ENCODE data around the gene MTCH1. TPM values are rescaled to one million over a fixed set of nuclear protein-coding genes. Genes with fewer than 3 reads are reported as not detected.
A peak's percentile ranks its signal among the peaks of the same experiment; 100 is the strongest.

Gene MTCH1
- total and polyA plus RNA-seq, 9 of the 15 experiments (the other 6 are each of a cell fraction or from before 2014, with no cell fraction given) = 7.9 to 161 (median 118) TPM

- no peak for TF ChIP-seq FIP1L1 (IDR thresholded peaks at IDR 0.05; ENCODE audit: low read depth, low read length, poor library complexity, severe bottlenecking)
- no peak for TF ChIP-seq MXD1 (CRISPR knock-in tag; IDR thresholded peaks at IDR 0.05; ENCODE audit: borderline replicate concordance, poor library complexity, severe bottlenecking)
- no peak for TF ChIP-seq ZNF512 (tag; IDR thresholded peaks at IDR 0.05)
- no peak for TF ChIP-seq HMGXB4 (CRISPR knock-in tag; IDR thresholded peaks at IDR 0.05)
- TF ChIP-seq PHB (CRISPR knock-in tag; IDR thresholded peaks at IDR 0.05) = no peak
- TF ChIP-seq ZNF239 (CRISPR knock-in tag; IDR thresholded peaks at IDR 0.05) = no peak
- no peak for TF ChIP-seq IRF2 (CRISPR knock-in tag; IDR thresholded peaks at IDR 0.05)
- peak; percentile 16 to 86; a peak in 3 of 4 replicates for TF ChIP-seq ETV6 (IDR thresholded peaks at IDR 0.05; ENCODE audit: borderline replicate concordance in 1 of 2, low read depth in 2 of 2, low read length in 1 of 2)
- no peak for TF ChIP-seq ETV6 (CRISPR knock-in tag; IDR thresholded peaks at IDR 0.05; ENCODE audit: borderline replicate concordance)
- TF ChIP-seq TCF3 (CRISPR knock-in tag; IDR thresholded peaks at IDR 0.05) = peak; percentile 98
- TF ChIP-seq E2F5 (CRISPR knock-in tag; IDR thresholded peaks at IDR 0.05) = no peak
- TF ChIP-seq ATF2 (CRISPR knock-in tag; IDR thresholded peaks at IDR 0.05) = no peak
- no peak for TF ChIP-seq RFX1 (IDR thresholded peaks at IDR 0.05)
- peak; percentile 91 for TF ChIP-seq PYGO2 (tag; IDR thresholded peaks at IDR 0.05)
- no peak for TF ChIP-seq FOXK1 (CRISPR knock-in tag; IDR thresholded peaks at IDR 0.05; ENCODE audit: borderline replicate concordance)
- peak; percentile 34; the same call in 1 of the 2 replicates for TF ChIP-seq PKNOX1 (IDR thresholded peaks at IDR 0.05)
- TF ChIP-seq ZNF197 (CRISPR knock-in tag; IDR thresholded peaks at IDR 0.05; ENCODE audit: low read depth) = peak; percentile 89; the same call in 1 of the 2 replicates
- TF ChIP-seq NFATC3 (IDR thresholded peaks at IDR 0.05) = no peak
- peak; percentile 97 for TF ChIP-seq TEAD4 (IDR thresholded peaks at IDR 0.05; ENCODE audit: low read length)
- no peak for TF ChIP-seq TEAD4 (CRISPR knock-in tag; IDR thresholded peaks at IDR 0.05; ENCODE audit: borderline replicate concordance)
These were observed 31.6 kb downstream of the MTCH1 start, which contains the start of gene PI16 (continued) for GRCh38 chr6:36954262-36954931.
